Stimulated activated CD4-positive, alpha-beta T cell treated with anti-CD3 and anti-CD28 coated beads, TNF-alpha, amount 100 ng/mL, for 4 hours (primary cell): ENCODE data around the gene ZBTB7B.

Experiments used
- DNase-seq, 3 experiments: peaks; one replicate each; pipeline ENCODE4 v3.0.0-alpha.2; 2020; ENCODE audit warnings: low read depth in 3 of 3

Gene ZBTB7B

DNA sequence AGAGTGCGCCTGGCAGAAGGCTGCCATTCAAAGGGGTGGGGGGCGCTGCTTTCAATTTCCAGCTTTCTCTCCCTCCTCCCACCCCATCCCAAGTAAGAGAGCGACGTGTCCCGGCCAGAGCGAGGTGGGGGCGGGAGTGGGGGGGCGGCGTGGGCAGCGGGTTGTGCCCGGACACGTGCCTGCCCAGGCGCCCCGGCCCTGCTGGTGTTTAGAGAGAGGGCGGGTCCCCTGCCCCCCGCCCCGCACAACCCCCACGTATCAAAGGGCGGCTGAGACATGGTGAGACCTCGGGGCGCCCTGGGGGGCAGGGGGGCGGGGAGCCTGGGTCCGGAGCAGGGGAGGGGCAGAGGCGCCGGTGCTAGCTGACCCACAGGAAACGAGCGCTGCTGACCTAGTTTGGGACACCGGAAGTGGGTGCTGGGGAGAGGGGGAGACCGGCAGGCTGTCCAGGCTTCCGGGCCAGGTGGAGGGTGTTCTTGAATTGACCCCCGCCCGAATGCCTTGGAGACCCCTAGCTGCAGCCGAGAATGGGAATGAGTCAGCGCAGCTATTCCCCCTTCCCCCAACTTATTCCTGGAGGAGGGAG lies 1.3 kb downstream of the ZBTB7B start:
- DNase-seq: no peak

DNA sequence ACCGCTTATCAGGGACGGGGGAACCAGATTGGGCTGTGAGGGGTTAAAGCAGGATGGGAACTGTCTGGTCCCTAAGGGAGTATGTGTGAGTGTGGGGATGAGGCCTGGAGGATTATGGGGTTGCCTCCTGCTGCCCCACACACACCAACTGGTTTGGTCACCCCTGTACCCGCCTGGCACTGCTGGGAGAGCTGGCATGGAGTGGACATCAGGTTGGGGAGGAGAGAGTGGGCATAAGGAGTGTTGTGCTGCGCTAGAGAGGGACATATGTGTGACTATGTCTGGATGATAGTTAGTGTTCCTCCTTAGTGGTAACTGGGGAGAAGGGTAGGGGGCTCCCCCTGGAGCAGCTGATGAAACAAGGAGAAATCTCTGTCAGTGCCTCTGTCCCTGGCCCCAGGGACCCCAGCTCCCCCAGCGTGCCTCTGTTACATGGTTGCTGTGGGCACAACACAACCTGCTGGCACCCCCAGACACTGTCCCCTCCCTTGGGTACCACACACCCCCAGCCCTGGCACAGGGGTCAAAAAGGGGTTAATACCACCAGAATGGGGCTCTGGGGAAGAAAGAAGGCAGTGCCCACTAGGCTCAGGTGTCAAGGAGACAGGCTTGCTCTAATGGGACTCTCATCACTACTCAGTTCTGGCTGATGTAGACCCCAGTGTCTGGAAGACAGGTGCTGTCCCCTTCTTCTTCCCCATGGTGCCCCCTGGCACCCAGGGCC lies 1.9 kb downstream of the ZBTB7B start:
- no peak for DNase-seq

DNA sequence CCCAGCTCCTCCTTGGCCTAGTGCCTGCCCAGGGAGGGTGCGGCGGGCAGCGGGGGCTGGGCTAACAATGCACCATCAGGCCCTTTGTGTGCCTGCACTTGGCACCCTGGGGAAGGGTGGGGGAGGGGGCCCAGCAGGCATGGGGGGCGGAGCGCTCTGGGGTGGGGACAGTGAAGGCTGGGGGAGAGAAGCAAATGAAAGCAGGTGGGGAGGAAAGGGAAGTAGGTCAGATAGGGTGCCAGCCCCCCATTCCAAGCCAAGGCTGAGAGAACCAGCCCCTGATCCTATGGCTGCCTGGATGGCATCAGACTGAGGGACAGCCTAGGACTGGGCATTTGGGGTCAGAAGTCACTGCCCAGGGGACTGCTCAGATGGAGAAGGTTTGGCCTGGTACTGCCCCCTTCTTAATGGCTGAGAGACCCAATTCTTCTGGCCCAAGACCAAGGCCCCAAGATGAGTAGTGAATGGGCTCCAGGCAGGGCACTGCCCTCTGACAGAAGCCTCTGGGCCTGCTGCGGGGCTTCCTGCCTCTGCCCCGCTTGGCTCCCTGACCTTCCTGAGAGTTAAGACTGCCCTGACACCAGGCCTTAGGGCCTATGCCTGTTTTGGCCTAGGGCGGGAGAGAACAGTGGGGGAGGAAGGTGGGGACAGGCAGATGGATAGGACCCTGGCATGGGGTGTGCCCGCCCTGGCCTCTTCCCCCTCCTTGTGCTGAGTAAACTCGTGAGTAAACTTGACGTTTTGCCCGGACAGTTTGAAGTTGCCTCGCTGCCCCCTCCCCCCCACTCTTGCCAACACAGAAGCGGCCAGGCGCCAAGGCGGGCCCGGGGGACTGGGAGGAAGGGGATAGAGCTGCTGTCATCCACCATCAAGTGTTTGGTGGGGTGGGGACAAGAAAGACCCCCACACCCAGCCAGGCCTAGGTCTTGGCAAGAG lies 2.7 kb downstream of the ZBTB7B start:
- no peak for DNase-seq

DNA sequence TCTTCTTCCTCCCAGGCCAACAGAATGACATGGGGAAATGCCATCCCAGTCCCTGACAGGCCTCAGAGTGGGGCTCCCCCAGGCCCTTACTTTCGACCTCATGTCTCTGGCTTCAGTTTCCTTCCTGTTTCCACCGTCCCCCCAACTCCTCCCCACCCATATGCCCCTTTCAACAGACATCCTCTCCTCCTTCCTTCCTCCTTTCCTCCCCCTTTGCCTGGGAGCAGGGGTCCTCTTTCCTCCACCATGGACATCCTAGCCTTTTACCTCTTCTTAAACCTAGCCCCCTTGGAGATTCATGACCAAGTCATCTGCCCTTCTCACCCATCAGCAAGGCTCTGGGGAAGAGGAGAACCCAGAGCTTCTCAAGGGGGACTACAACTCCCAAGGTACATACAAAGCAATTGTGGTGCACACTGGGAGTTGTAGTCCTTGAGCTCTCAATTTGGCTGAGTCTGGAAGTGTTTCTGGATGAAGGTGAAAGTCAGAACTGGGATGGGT lies 4.0 kb downstream of the ZBTB7B start:
- no peak for DNase-seq

DNA sequence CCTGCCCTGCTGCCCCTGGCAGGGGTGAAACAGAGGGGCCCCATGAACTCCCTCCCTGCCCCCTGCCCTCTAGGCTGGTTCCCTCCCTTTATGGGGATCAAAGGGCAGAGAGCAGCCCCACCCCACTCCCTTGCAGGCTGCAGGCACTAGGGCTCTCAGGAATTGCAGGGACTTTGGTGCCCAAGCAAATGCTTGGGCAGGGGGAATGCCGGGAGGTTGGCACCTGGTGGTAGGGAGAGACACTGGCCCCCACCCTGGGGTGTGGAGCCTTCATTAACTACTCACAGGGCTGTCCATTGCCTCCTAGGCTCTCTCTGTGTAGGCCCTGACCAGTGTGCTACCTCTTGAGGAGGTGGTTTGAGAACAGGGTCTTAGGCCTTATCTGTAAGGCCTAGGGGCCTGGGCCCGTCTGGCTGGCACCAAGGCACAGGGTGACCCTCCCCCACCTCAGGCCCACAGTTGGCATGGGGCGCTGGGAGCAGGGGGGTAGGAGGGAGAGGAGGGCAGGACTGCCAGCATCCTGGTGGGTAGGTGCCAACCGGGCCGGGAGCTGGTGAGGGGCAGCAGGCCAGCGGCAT lies 4.7 kb downstream of the ZBTB7B start:
- no peak for DNase-seq

DNA sequence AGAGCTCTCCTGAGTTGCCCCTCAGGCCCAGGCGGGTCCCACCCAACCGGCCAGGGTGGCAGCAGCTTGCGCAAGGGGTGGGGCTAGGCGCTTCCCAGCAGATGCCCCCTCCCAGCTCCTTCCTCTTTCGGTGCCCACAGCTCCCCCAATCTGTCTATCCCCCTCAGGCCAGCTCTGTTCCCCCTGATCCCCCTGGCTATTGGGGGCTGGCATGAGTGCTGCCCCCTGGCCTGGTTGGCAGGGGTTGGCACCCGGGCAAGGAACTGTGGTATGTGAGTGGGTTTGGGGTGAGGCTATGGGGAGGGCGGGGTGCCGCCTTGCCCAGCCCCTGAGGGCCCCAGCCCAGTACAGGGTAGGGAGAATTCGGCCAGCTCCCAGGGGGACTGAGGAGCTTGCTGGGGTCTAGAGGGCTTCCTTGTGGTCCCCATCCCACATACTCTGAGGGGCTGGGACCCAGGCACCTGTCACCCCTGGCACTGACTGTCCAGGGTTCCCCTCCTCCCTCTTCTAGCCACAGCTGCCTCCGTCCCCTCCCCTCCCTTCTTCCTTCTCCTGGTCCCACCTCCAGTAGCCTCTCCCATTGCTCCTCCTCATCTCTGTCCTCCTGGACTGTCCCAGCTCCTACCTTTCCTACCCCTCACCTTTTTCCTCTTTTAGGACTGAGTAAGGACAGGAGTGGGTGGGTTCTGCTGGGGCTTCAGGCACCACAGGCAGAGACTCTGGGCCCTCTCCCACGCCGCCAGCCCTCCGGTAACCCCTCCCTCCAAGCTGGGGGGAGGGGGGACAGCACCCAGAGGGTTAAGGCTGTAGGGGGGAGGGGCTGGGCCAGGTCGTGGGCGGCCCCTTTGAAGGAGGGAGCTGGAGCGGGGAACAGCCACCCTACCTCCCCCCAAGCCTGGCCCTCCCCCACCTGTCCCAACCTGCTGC lies 5.7 kb downstream of the ZBTB7B start:
- no peak for DNase-seq

DNA sequence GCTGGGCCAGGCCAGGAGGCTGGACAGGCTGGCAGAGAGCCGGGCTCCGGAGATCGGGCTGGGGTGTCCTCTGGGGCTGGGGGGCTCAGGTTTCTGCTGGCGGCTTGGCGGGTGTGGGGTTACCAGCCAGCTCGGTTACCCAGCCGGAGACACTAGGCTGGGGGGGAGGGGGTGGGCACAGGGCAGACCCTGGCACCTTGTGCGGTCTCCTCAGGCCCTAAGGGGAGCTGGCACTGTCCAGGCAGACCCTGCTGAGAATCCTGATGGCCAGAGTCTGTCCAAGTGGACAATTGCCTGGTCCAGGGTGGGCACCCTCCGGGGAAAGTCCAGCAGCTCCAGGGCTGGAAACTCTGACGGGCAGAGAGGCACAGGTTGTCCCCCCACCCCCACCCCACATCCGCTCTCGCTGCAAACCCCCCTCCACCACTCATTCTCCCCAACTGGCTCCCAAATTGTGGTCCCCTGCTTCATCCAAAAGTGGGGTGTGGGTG lies 6.7 kb downstream of the ZBTB7B start:
- DNase-seq: no peak

DNA sequence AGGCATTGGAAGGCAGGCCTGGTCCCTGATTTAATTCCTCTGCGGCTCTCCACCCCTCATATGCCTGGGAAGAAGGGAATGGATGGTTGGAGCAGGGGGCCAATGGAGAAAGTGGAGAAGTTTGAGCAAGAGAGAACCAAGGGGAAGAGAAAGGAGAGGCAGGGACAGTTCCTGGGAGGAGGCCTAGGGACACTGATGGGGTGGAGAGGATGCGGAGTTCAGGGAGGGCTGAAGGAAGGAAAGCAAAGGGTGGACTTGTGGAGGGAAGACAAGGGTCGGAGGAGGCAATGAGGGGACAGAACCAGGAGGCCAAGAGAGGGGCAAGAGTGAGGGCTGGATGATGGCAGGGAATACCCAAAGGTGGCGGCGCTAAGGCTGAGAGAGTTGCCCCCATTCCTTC lies 7.1 kb downstream of the ZBTB7B start:
- DNase-seq: no peak

DNA sequence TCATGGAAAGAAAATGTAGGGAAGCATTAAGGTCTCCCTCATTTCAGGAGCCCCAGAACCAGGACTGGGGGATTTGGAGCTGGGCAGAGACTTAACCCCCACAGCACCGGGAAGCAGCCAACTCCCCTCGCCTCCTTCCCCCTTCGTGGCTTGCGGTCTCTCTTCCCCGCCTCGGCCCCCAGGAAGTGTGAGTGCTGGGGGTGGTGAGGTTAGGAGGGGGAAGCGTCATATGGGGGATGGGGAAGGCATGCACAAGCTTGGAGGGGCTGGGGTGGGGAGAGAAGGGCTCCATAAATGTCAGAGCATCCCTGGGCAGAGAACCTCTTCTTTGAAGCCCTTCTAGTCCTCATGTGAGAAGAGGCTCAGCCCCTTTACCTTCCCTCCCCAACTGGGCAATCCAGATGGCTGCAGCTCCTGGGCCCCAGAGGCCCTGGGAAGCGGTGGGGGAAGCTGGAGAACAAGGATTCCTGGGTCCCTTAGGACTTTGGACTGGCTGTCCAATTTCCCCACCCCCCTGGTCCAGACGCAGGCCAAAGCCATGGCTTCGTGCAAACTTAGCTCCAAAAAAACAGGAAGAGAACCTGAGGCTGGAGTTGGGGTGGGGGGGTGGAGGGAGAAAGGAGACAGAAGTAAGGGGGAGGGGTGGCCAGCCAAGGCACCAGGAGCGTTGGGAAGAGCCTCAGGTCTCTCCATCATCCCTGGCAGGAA lies 7.8 kb downstream of the ZBTB7B start:
- no peak for DNase-seq

DNA sequence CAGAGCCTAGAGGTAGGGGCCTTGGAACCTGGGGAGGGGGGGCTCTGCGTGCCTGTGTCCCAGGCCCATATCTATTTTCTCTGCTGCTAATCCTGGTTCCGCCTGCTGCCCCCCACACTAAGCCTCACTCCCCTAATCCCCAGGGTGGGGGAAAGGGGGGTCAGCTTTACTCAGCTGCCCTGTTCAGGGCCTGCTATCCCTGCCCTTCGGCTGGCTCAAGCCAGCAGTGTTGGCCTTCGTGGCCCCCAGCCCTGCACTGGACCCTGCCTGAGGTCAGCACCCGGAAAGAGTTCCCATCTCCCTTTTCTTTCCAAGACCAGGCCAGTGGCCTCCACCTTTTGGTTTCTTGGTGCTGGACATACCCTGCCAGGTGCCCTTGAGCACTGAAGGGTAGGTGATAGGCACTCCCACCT lies 8.4 kb downstream of the ZBTB7B start:
- DNase-seq: no peak

DNA sequence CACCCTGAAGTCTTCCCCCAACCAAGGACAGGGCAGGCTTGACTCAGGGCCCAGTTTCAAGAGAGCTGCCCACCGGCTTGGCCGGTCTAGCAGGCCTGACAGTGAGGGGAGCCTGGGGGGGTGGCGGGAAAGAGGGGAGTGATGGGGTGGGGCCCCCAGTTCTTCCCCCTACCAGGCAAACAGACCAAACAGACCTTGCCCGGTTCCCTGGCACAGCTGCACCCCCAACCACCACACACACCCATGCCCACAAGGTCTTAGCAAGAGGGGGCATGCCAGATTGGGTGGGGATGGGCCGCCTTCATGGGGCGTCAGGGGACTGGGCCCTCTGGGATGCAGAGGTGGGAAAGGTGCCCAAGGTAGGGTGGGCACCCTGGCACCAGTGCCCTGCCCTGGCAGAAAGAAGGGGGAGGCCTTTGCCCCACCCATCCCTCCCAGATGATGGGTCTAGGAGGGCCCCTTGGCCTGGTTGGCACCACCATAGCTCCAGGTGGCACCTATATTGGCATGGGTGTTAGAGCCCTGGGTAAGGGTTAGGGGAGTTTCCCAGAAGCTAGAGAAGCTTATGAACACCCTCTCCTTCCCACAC lies 8.9 kb downstream of the ZBTB7B start:
- DNase-seq: no peak

DNA sequence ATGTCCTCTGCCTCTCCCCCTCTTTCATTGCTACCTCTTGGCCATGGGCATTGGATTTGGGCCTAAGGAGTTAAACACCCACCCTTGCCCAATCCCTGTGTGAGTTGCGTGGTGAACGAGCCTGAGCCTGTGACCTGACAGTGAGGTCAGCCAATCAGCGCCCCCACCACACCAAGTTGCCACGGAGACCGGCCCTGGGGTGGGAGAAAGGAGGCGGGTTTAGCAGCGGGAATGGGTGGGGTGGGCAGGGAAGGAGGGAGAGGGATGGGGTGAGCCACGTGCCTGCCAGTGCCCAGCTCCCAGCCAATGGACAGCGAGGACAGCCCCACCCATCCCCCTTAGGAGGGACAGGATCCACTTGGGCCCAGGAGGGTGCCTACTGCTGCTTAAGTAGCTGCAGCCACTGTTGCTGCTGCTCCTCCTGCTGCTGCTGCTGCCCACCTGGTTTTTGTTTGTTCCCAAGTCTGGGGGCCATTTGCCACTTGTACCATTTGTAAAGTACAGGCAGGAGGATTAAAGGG lies 9.5 kb downstream of the ZBTB7B start:
- no peak for DNase-seq

DNA sequence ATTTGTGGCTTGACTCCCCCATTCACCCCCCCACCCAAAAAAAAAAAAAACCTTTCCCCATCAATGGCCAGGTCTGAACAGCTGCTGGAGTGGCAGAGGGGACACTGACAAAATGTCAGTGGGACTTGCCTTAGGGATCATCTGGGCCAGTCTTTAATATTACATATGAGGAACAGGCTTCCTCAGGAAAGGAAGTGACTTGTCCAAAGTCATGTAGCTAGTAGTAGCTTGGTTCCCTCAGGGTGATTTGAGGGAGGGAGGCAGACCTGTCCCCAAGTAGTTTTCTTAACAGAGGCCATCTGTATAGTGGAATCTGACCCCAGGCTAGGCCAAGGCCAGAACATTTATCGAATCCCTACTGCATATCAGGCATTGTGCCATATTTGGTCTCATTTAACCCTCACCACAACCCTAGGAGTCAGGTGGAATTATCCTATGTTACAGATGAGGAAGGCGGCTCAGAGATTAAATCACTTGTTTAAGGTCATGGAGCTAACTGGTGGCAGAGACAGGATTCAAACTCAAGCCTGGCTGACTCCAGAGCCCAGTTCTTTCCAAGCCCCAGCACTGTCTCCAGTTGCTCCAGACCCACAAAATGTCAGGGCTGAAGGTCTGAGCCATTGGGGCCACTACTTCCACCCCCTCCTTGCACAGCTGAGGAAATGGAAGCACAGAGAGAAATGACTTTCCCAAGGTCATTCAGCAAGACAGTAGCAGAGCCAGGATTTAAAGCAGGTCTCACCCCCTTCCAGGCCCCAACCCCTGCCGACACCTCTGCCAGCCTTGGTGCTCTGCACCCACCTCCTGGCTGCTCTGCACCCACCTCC lies 10.4 kb downstream of the ZBTB7B start:
- DNase-seq: no peak

DNA sequence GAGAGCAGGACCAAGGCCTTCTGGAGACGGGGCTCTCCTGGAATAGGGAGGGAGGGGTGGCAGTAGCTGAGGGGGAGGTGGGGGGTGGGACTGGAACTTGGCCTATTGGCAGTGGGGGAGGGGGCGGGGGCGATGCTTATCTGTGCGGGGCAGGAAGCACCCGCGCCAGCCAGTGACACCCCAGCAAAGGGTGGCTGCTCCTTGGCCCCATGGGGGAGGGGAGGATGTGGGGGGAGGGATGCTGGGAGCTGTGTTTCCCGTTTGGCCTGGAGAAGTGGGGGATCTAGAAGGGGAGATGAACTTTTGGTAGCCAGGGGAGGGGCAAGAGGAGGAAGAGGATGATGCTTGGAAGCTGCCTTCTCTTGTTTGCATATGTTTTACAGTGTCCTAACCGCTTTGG lies 11.0 kb downstream of the ZBTB7B start:
- DNase-seq: no peak

DNA sequence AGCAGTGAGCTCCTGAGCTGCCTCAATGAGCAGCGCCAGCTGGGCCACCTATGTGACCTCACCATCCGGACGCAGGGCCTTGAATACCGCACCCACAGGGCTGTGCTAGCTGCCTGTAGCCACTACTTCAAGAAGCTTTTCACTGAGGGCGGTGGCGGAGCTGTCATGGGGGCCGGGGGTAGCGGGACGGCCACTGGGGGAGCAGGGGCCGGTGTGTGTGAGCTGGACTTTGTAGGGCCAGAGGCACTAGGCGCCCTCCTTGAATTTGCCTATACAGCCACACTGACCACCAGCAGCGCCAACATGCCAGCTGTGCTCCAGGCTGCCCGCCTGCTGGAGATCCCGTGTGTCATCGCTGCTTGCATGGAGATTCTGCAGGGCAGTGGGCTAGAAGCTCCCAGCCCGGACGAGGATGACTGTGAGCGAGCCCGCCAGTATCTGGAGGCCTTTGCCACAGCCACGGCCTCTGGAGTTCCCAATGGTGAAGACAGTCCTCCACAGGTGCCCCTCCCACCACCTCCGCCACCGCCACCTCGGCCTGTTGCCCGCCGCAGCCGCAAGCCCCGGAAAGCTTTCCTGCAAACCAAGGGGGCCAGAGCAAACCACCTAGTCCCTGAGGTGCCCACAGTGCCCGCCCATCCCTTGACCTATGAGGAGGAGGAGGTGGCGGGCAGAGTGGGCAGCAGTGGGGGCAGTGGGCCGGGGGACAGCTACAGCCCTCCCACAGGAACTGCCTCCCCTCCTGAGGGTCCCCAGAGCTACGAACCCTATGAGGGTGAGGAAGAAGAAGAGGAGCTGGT lies 12.3 kb downstream of the ZBTB7B start:
- no peak for DNase-seq

DNA sequence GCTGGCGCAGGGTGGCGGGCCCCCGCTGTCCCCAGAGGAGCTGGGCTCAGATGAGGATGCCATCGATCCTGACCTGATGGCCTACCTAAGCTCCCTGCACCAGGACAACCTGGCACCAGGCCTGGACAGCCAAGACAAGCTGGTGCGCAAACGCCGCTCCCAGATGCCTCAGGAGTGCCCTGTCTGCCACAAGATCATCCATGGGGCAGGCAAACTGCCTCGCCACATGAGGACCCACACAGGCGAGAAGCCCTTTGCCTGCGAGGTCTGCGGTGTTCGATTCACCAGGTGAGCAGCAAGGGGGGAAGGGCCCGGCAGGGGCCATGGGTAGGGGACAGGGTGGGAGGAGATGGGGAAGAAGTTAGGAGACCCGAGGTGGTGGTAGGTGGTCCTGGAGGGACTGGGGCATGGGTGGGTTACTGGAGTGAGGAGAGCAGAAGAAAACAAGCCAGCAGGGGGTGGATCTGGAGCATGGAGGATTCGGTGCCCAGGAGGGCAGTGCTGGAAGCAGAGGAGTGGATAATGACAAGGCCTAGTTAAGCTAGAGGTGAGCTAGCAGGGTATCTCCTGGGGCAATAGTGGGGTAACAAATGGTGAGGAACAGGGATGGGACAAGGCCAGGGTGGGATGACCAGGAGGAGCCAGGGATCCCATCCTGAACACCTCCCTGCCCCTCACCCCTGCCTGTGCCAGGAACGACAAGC lies 13.1 kb downstream of the ZBTB7B start:
- DNase-seq: no peak

DNA sequence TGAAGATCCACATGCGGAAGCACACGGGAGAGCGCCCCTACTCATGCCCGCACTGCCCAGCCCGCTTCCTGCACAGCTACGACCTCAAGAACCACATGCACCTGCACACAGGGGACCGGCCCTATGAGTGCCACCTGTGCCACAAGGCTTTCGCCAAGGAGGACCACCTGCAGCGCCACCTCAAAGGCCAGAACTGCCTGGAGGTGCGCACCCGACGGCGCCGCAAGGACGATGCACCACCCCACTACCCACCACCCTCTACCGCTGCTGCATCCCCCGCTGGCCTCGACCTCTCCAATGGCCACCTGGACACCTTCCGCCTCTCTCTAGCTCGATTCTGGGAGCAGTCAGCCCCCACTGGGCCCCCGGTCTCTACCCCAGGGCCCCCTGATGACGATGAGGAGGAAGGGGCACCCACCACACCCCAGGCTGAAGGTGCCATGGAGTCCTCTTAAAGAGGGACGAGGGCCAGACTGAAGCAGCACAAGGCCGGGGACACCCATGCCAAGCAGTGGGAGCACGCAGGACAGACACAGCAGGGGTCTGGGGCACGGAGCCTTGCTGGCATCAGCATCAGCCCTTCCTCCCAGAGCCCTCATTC lies 13.7 kb downstream of the ZBTB7B start:
- no peak for DNase-seq
